Measurements from ENCODE around the gene ATG3. TPM values are rescaled to one million over a fixed set of nuclear protein-coding genes. Genes with fewer than 3 reads are reported as not detected.
A peak's percentile ranks its signal among the peaks of the same experiment; 100 is the strongest.

Gene ATG3
- total RNA-seq, result 39.0 TPM
- long read RNA-seq, transcript ATG3-201 (12 exons, 1,570 nt), result major isoform, 78 of 84 reads
- long read RNA-seq, partial matches to known transcripts, result 1 of 84 reads
- long read RNA-seq, other reads (novel, unspliced or antisense), result 2 of 84 reads

DNA sequence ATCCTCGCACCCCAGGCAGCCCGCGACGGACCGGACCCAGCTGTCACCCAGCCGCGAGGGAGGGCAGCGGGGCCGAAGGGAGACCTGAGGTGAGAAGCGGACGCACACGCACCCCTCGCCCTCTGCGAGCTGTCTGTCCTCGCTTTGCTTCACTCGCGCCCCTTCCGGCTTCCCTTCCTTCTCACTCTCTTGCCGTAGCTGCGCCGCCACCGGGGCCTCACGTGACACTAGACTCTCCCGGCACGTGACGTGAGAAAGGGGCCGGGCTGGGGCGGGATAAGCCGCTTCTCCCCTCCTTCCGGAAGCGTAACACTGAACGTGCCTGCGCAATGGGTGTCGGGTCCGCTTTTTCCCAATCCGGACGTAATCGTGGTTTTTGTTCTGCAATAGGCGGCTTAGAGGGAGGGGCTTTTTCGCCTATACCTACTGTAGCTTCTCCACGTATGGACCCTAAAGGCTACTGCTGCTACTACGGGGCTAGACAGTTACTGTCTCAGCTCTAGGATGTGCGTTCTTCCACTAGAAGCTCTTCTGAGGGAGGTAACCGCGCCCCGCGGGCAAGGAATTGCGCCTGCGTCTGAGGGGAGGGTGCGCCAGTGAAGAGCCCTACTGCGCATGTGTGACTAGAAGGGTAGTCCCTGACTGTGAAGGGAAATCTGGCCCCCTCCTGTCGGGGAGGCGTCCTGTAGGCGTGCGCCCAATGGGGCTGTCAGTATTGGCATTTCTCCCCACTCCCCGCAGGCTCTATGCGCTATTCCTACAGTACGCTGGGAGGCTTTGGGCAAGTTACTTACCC is at the start of gene ATG3, which contains the start of gene SLC35A5:
ATG3 (minus strand) TSS at position 229 of the 796 bp plus-strand sequence. CDS start 434 bp downstream, outside the sequence.
SLC35A5 (plus strand) TSS at position 312 of the 796 bp plus-strand sequence. CDS start 1,359 bp downstream, outside the sequence.
- ATAC-seq, result peak; percentile 98
- intact Hi-C loops (cut with micrococcal nuclease), result no loop called here

DNA sequence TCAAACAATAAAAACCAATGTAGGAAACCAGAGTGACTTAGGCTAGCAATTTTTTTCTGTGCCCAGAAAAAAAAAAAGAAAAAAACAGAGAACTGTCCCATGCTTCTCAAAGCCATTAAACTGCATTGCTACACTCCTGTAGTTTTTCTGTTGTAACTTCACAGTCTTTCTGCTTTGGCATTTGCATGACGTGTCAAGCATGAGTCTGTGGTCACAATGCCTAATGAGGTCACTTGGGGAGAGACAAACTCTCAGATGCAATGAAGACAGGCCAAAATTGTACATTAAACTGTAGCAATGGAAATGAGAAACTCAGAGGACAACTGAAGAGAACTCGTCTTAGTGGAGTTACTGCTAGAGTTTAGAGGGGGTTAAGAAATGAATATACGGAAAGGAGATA is 48.4 kb upstream of the ATG3 start:
- intact Hi-C loops (cut with micrococcal nuclease), result no loop called here

More for the DNA sequence above, at the start of gene ATG3, which contains the start of gene SLC35A5:
- peak; percentile 99 for DNase-seq

DNA sequence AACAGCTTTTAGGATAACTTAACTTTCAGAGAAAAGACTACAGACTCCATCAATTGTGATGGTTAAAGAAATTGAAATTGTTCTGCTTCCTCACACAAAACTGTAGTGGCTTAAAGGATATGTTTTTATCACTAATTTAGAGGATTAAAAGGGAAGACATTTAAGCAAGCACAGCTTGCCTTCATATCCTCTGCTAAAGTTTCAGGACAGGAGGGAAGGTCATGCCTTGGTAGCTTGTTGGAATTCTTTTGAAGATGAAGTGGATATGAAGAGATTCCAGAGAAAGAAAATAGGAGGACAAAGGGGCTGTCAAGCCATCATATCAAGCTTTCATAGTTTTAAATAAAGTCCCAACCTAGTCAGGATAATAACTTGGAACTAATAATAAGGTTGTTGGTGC is 46.1 kb upstream of the ATG3 start:
- DNase-seq, result no peak
- ATAC-seq, result no peak
- intact Hi-C loops (cut with micrococcal nuclease), result no loop called here

More for the DNA sequence above, 48.4 kb upstream of the ATG3 start:
- ATAC-seq (no peak), DNase-seq (no peak)

GRCh38 chr3:112606098-112606497 is 44.3 kb upstream of the ATG3 start:
- intact Hi-C loops (cut with micrococcal nuclease), result no loop called here
- no peak for DNase-seq
- ATAC-seq, result no peak

DNA sequence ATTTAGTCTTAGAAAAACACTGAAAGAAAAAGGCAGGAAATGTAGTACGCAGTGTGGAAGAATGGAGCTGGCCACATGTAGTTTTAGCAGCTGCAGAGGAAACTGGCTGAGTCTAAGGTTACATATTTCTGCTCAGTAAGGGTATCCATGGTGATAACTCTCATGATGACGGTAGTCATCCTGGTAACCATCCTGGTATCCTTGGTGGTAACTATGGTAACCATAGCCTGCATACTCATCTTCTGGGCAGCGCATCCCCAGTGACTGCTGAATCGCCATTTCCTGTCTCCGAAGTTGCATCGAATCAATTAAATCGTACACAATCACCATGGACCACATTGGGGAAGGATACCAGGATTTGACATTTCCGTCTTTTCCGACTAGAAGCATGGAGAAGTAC is 43.5 kb upstream of the ATG3 start:
- ATAC-seq, result no peak

DNA sequence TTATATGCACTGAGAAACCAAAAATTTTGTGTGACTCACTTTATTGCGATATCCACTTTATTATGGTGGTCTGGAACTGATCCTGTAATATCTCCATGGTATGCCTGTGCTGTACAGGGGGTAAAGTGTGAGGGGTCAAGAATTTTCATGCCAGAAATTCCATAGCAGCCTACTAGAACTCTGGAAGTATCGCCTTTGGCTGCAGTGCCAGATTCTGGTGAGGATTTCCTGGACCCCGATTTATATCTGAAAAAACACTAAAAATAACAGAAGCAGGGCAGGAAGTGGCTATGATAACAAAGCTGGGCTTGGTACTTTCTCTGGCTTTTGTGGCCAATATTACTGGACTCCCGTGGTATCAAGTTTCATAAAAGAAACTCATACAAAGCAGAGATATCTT is 42.8 kb upstream of the ATG3 start:
- ATAC-seq (no peak), DNase-seq (no peak)
- intact Hi-C loops (cut with micrococcal nuclease), result no loop called here

More for the DNA sequence above, 43.5 kb upstream of the ATG3 start:
- intact Hi-C loops (cut with micrococcal nuclease), result no loop called here
- no peak for DNase-seq

GRCh38 chr3:112602217-112602838 is 40.6 kb upstream of the ATG3 start:
- ATAC-seq, result no peak
- no peak for DNase-seq
- intact Hi-C loops (cut with micrococcal nuclease), result no loop called here

GRCh38 chr3:112598731-112599130 is 37.0 kb upstream of the ATG3 start:
- no peak for DNase-seq
- intact Hi-C loops (cut with micrococcal nuclease), result no loop called here
- ATAC-seq, result no peak

DNA sequence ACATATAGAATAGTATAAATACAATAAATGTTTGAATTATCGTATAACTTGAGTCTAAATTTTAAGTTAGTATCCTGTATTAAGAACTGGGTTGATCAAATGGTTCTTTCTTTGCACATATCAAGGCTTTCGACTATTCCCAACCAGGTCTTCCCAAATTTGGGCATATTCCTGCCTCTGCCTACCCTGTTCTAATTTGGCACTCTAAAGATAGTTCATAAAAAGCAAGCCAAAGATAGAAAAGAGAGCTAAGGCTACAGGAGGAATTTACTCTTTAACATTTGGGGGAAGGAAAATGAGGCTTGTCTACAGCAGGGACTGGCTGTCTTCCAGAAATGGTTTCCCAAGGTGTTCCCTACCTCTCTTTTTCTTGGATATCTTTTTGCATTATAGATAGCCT is 36.2 kb upstream of the ATG3 start:
- ATAC-seq (no peak), DNase-seq (no peak)
- intact Hi-C loops (cut with micrococcal nuclease), result no loop called here

DNA sequence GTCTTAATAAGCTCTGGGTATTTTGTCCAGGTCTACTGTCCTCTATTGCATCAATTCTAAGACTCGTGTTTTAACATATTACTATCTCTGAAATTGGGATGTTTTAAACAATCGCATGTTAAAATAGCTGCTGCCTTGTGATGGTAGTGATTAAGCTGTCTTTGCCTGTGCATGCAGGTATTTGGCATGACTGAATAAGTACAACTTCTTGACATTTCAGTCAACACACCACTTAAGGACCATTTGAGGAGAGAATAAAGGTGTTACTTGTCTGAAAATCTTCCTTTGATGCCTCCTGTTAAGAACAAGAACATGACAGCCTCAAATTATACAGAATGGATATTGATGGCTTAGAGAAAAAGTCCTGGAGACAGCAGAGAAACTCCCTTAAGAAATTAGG is 33.1 kb upstream of the ATG3 start:
- no peak for ATAC-seq
- DNase-seq, result no peak
- intact Hi-C loops (cut with micrococcal nuclease), result no loop called here

DNA sequence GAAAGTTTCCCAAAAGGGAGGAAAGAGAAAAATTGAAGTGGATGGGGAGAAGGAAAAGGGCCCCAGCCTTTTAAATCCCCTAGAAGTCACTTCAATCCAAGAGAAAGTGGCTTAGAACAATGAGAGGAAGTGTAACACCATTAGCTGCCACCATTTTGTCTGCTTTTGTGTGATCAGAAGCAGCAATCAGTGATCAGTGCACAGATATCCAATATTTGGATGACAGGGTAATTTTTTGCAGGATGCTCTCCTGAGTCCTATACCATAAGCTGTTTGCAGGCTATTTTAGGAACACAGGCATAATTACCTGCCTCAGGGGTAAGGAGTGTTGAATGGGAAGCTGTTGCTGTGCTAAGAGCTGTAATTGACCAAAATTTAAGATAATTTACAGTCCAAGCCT is 31.5 kb upstream of the ATG3 start:
- ATAC-seq, result no peak
- no peak for DNase-seq
- intact Hi-C loops (cut with micrococcal nuclease), result no loop called here

DNA sequence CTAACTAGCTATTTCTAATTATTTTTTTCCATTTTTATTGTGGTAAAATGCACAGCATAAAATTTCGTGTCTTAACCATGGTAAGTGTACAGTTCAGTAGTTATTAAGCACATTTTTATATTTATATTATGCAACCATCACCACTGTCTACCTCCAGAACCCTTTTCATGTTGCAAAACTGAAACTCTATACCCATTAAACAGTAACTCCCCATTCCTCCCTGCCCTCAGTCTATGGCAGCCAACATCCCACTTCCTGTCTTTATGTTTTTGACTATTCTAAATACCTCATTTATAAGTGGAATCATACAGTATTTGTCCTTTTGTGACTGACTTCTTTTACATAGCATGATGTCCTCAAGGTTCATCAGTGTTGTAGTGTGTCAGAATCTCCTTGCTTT is 25.6 kb upstream of the ATG3 start:
- intact Hi-C loops (cut with micrococcal nuclease), result no loop called here
- no peak for ATAC-seq
- no peak for DNase-seq

DNA sequence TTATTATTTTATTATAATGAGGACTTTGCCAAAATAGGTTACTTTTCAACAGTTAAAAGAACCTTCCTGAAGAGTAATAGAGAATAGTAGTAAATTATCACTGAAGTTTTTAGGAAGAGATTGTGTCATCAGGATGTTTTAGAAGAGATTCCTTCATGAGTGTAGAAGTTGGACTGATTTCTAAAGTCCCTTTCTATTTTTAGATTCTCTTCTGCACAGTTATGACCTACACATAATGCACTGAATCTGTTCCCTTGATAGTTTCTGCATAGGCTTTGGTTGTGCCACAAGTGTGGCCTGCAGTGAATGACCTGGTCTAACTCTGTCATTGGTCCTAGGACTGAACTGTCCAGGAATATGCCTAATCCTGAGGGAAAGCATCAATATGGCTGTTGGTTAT is 24.0 kb upstream of the ATG3 start:
- DNase-seq (no peak), ATAC-seq (peak; percentile 53)
- intact Hi-C loops (cut with micrococcal nuclease), result no loop called here

DNA sequence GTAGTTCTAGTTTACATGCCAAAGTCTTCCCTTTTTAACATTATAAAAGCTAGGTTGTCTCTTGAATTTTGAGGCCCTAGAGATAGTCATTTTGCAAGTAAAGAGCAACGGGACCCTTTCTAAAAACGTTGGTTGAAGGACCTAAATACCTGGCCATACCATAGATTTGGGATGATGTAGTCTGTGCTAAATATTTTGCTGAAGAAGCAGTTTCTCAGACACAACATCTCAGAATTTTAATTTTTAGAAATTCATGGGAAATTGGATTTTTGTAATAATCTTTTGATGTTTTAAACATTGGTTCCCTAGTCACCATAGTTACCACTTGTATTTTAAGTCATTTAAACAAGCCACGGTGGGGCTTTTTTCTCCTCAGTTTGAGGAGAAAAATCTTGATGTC is 21.3 kb upstream of the ATG3 start:
- DNase-seq, result no peak
- ATAC-seq, result no peak
- intact Hi-C loops (cut with micrococcal nuclease), result loop anchor here (5.0 kb wide), 1 partner anchor 394 kb away; the partner anchor contains the start of gene CD200R1

DNA sequence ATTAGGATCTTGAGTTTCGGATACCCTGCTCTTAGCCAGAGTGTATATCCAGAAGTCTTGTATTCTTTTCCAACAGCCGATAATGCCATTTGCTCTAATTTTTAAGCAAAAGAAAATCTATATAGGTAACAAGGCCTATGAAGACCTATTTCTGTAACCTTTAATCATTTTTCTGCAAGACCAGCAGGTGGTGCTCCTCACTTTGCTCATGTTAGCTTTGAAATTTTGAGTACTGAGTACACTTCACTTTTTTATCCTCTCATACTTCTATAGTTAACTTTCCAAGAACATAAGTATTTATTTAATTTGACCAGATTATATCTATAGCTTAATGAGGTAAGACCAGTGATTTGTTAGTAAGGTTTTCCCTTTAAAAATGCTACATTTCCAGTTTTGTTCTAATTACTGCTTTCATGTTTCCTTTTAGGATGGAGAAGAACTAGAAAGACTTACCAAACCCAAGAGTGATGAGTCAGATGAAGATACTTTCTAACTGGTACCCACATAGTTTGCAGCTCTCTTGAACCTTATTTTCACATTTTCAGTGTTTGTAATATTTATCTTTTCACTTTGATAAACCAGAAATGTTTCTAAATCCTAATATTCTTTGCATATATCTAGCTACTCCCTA is 20.6 kb upstream of the ATG3 start:
- ATAC-seq (no peak), DNase-seq (no peak)
- intact Hi-C loops (cut with micrococcal nuclease), result loop anchor here (5.0 kb wide), 1 partner anchor 395 kb away; the partner anchor contains the start of gene CD200R1

DNA sequence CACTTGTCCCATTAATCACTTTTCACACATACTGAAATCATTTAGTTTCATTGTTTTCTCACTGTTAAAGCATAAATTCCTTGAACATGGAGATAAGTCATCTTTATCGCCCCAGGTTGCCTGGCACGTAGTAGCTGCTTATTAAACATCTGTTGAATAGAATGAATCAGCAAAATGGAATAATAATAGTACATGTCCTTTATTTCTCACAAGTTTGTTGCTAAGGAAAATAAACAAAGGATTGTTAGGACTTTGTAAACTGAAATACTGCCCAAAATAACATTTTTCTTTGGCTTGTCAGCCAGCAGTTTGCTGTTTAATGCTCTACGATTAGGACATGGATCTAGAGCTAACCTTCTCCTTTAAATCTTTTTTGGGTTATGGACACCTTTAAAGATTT is 17.9 kb upstream of the ATG3 start:
- no peak for ATAC-seq
- DNase-seq, result no peak
- intact Hi-C loops (cut with micrococcal nuclease), result loop anchor here (5.0 kb wide), 1 partner anchor 398 kb away; the partner anchor contains the start of gene CD200R1

GRCh38 chr3:112579232-112579631 is 17.5 kb upstream of the ATG3 start:
- intact Hi-C loops (cut with micrococcal nuclease), result no loop called here
- DNase-seq (no peak), ATAC-seq (no peak)

DNA sequence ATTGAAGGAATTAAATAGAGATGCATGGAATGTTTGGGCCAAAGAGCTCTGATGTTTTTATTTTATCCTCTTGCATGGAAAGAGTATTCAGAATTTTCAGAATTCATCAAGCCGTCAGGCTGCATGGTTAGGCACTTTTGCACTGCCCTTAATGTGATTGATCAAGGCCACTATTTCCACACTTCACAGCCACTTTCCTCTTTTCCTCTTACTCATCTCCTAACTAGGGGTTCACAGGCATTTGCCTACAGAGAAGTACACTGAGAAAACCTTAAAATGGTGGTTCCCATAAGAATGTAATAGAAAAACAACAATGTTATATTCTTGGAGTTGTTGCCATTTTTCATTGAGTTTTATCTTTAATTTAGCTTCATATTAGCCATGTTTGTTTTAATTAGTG is 10.9 kb upstream of the ATG3 start:
- DNase-seq (no peak), ATAC-seq (no peak)
- intact Hi-C loops (cut with micrococcal nuclease), result no loop called here

- no peak for DNase-seq
- ATAC-seq, result no peak
- intact Hi-C loops (cut with micrococcal nuclease), result no loop called here
Measured at GRCh38 chr3:112569265-112569664, 7.5 kb upstream of the ATG3 start.

GRCh38 chr3:112568642-112569041 is 6.9 kb upstream of the ATG3 start:
- intact Hi-C loops (cut with micrococcal nuclease), result no loop called here
- ATAC-seq (no peak), DNase-seq (no peak)
